ENCODE results near the gene PITRM1.
"Not testable (repeated sequence)": the region's sequence is repeated elsewhere in the genome, so short reads cannot be mapped to it uniquely, and the experiment has no call there.

The PITRM1 gene

GRCh38 chr10:3108575-3109105 lies 63.9 kb downstream of the PITRM1 start:
- TF ChIP-seq CTCF (IDR thresholded peaks at IDR 0.05; ENCODE audit: control extremely low read depth, extremely low read depth, low read depth, missing control alignments): no peak
- ChIA-PET POLR2A (no interaction called here), CTCF (interaction anchor here (1.1 to 1.3 kb wide), 2 partner anchors 11 to 17 kb away, joined by 4 to 5 read pairs; no protein-coding TSS in a partner anchor)
- DNase-seq (ENCODE audit: extremely low spot score): no peak

- POLR2A ChIA-PET: no interaction called here
- CTCF ChIA-PET: interaction anchor here (1.1 to 1.3 kb wide), 2 partner anchors 11 to 16 kb away, joined by 4 to 5 read pairs; no protein-coding TSS in a partner anchor
- DNase-seq (ENCODE audit: extremely low spot score): no peak
- no peak for TF ChIP-seq CTCF (IDR thresholded peaks at IDR 0.05; ENCODE audit: control extremely low read depth, extremely low read depth, low read depth, missing control alignments)
These were observed 64.5 kb downstream of the PITRM1 start for GRCh38 chr10:3108033-3108432.

GRCh38 chr10:3107426-3107961 lies 65.1 kb downstream of the PITRM1 start:
- no peak for DNase-seq (ENCODE audit: extremely low spot score)
- no peak for TF ChIP-seq CTCF (IDR thresholded peaks at IDR 0.05; ENCODE audit: control extremely low read depth, extremely low read depth, low read depth, missing control alignments)
- ChIA-PET POLR2A (no interaction called here), CTCF (interaction anchor here (1.1 to 1.3 kb wide), 2 partner anchors 12 to 16 kb away, joined by 4 to 5 read pairs; no protein-coding TSS in a partner anchor)

GRCh38 chr10:3106928-3107425 lies 65.6 kb downstream of the PITRM1 start:
- ChIA-PET POLR2A (no interaction called here), CTCF (no interaction called here)
- DNase-seq (ENCODE audit: extremely low spot score): no peak

GRCh38 chr10:3106328-3106727 lies 66.3 kb downstream of the PITRM1 start:
- POLR2A ChIA-PET; DNase-seq (ENCODE audit: extremely low spot score): not testable (repeated sequence)

More at GRCh38 chr10:3106928-3107425, 65.6 kb downstream of the PITRM1 start:
- no peak for TF ChIP-seq CTCF (IDR thresholded peaks at IDR 0.05; ENCODE audit: control extremely low read depth, extremely low read depth, low read depth, missing control alignments)

GRCh38 chr10:3105905-3106304 lies 66.7 kb downstream of the PITRM1 start:
- CTCF ChIA-PET: no interaction called here
- DNase-seq (ENCODE audit: extremely low spot score): no peak
- POLR2A ChIA-PET: no interaction called here
- TF ChIP-seq CTCF (IDR thresholded peaks at IDR 0.05; ENCODE audit: control extremely low read depth, extremely low read depth, low read depth, missing control alignments): no peak

More at GRCh38 chr10:3106328-3106727, 66.3 kb downstream of the PITRM1 start:
- CTCF ChIA-PET: not testable (repeated sequence)

- no peak for TF ChIP-seq CTCF (IDR thresholded peaks at IDR 0.05; ENCODE audit: control extremely low read depth, extremely low read depth, low read depth, missing control alignments)
- CTCF ChIA-PET: no interaction called here
- no peak for DNase-seq (ENCODE audit: extremely low spot score)
- POLR2A ChIA-PET: no interaction called here
These were observed 67.4 kb downstream of the PITRM1 start for GRCh38 chr10:3105166-3105565.

Data from GM10248 (cell line).